Hepatocyte (in vitro differentiated cells): Measurements from ENCODE around the gene TUBGCP5. TPM values are rescaled to one million over a fixed set of nuclear protein-coding genes. Genes with fewer than 3 reads are reported as not detected.
"Not testable (repeated sequence)": the region's sequence is repeated elsewhere in the genome, so short reads cannot be mapped to it uniquely, and the experiment has no call there.

Experiments used
- DNase-seq: peaks from one replicate; pipeline ENCODE4 v3.0.0-alpha.2; 2016; ENCODE audit warnings: low spot score
- H2AFZ ChIP-seq: fragments of 200-600 bp; sonication (generic); 2 replicates; pipeline ENCODE4 v1.6.0; 2016; ENCODE audit warnings: antibody characterized with exemption, mild to moderate bottlenecking
- H3K27ac ChIP-seq: fragments of 200-600 bp; sonication (generic); 2 replicates; pipeline ENCODE4 v1.5.1; 2016; ENCODE audit warnings: mild to moderate bottlenecking
- H3K27me3 ChIP-seq: fragments of 200-600 bp; sonication (generic); 2 replicates; pipeline ENCODE4 v1.6.1; 2016
- H3K36me3 ChIP-seq: fragments of 200-600 bp; sonication (generic); replicated peaks from 2 replicates; pipeline ENCODE4 v1.5.1; 2016; ENCODE audit warnings: low read depth; ENCODE audit not compliant: insufficient read depth
- H3K4me1 ChIP-seq: fragments of 200-600 bp; sonication (generic); 2 replicates; pipeline ENCODE4 v1.5.1; 2016; ENCODE audit warnings: mild to moderate bottlenecking, moderate library complexity; ENCODE audit not compliant: insufficient read depth
- H3K4me2 ChIP-seq: fragments of 200-600 bp; sonication (generic); 2 replicates; pipeline ENCODE4 v1.6.0; 2016
- H3K4me3 ChIP-seq: fragments of 200-600 bp; sonication (generic); 2 replicates; pipeline ENCODE4 v1.5.1; 2016; ENCODE audit warnings: mild to moderate bottlenecking
- H3K79me2 ChIP-seq: fragments of 200-600 bp; sonication (generic); 2 replicates; pipeline ENCODE4 v1.6.0; 2017; ENCODE audit warnings: mild to moderate bottlenecking
- H3K9me2 ChIP-seq: fragments of 200-600 bp; sonication (generic); replicated peaks from 2 replicates; pipeline ENCODE4 v1.6.0; 2017; ENCODE audit warnings: mild to moderate bottlenecking; ENCODE audit not compliant: insufficient read depth
- H3K9me3 ChIP-seq: fragments of 200-600 bp; sonication (generic); 2 replicates; pipeline ENCODE4 v1.5.1; 2016; ENCODE audit warnings: low read depth, mild to moderate bottlenecking
- H4K20me1 ChIP-seq: fragments of 200-600 bp; sonication (generic); 2 replicates; pipeline ENCODE4 v1.6.0; 2016; ENCODE audit warnings: mild to moderate bottlenecking; ENCODE audit not compliant: insufficient read depth, poor library complexity, severe bottlenecking
- EZH2 ChIP-seq: fragments of 200-600 bp; sonication (generic); IDR thresholded peaks from 2 replicates; pipeline ENCODE4 v1.6.1; 2016; ENCODE audit warnings: antibody characterized with exemption, mild to moderate bottlenecking, borderline replicate concordance
- EZH2phosphoT487 ChIP-seq: fragments of 200-600 bp; sonication (generic); IDR thresholded peaks from one replicate; pipeline ENCODE4 v1.6.1; 2018; ENCODE audit warnings: antibody characterized with exemption, mild to moderate bottlenecking, low read depth, moderate library complexity; ENCODE audit not compliant: unreplicated experiment, severe bottlenecking
- WGBS: methylation state at CpG from one replicate; pipeline ENCODE4 v1.1.6; 2016; ENCODE audit warnings: low lambda C conversion rate; ENCODE audit errors: missing lambda C conversion rate; 5-methylcytosine and 5-hydroxymethylcytosine counted together
- polyA plus RNA-seq: library from polyadenylated mRNA; unstranded; fragments of >200 nt; fragmentation: Nextera tagmentation; extraction: Ambion mirVana; gene quantifications from 2 replicates; pipeline ENCODE4 v1.2.1, GENCODE V29; 2016
- total RNA-seq: library from RNA; depleted of rRNA; stranded (reverse); fragments of >200 nt; gene quantifications from 2 replicates; pipeline ENCODE4 v1.2.3, GENCODE V29; 2014
- TF ChIP-seq, protein P1 (sequence below): fragments of 200-600 bp; sonication (generic); IDR thresholded peaks from 2 replicates; pipeline ENCODE4 v1.5.1; 2016; ENCODE audit warnings: antibody characterized with exemption, mild to moderate bottlenecking; ENCODE audit not compliant: poor library complexity

TUBGCP5 gene
- total RNA-seq (21.0 and 29.4 TPM in 2 replicates), polyA plus RNA-seq (9.6 and 14.3 TPM in 2 replicates)

DNA sequence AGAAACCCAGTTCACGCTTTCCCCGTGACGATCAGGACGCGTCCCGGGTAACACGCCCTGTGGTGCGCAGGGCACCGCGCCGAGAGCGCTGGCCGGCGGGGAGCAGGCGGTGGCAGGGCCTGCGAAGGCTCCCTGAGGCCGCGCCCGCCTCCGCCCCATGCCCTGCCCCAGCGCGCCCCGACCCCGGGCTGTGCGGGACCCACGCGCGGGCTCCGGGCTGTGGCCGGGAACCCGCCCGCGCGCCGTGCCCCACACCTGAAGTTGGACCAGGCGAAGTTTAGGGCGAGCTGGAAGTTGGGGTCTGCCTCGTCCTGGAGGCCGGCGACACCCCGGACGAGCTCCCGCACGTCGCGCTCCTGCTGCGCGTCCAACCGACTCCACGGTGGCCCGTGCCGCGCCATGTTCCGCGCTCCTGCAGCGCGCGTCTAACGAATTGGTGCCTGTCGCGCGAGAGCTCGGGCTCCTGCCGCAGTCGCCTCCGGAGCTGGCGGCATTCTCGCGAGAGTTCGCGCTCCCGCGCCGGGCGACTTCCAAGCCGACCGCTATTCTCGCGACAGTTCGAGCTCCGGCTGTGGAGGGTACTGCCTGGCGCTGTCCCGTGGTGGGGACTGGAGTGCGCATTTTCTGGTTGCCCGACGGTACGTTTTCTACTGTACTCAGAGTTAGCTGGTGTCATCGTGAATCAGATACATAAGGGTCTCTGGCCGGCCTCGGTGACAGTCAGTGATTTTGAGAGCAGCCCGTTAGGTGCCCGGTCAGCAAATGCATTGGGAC is at the start of gene TUBGCP5:
Gene TUBGCP5, minus strand, starts transcription at position 427 of the 774 bp plus-strand sequence. Its CDS starts 26 bp downstream, at position 401.
- Histone ChIP-seq H3K79me2 (peaks cover 19% of the 10 kb centered on the region), H3K27ac (peak within 1 kb of the TSS; percentile 83), H3K4me2 (peak within 1 kb of the TSS; percentile 91), H3K4me1 (peaks cover 12% of the 10 kb centered on the region), H3K27me3 (no peaks in the 10 kb centered on the region), H2AFZ (peak within 1 kb of the TSS; percentile 92), H3K4me3 (peak within 1 kb of the TSS; percentile 70), H4K20me1 (no peaks in the 10 kb centered on the region), H3K36me3 (no peaks in the 10 kb centered on the region), H3K9me2 (no peaks in the 10 kb centered on the region), H3K9me3 (no peaks in the 10 kb centered on the region)
- peak; percentile 99 for DNase-seq
- WGBS = under 1% methylated on average over 77 of the region's 92 CpGs
- no peak for TF ChIP-seq EZH2phosphoT487
- TF ChIP-seq, protein P1, sequence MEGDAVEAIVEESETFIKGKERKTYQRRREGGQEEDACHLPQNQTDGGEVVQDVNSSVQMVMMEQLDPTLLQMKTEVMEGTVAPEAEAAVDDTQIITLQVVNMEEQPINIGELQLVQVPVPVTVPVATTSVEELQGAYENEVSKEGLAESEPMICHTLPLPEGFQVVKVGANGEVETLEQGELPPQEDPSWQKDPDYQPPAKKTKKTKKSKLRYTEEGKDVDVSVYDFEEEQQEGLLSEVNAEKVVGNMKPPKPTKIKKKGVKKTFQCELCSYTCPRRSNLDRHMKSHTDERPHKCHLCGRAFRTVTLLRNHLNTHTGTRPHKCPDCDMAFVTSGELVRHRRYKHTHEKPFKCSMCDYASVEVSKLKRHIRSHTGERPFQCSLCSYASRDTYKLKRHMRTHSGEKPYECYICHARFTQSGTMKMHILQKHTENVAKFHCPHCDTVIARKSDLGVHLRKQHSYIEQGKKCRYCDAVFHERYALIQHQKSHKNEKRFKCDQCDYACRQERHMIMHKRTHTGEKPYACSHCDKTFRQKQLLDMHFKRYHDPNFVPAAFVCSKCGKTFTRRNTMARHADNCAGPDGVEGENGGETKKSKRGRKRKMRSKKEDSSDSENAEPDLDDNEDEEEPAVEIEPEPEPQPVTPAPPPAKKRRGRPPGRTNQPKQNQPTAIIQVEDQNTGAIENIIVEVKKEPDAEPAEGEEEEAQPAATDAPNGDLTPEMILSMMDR = peak; percentile 32

DNA sequence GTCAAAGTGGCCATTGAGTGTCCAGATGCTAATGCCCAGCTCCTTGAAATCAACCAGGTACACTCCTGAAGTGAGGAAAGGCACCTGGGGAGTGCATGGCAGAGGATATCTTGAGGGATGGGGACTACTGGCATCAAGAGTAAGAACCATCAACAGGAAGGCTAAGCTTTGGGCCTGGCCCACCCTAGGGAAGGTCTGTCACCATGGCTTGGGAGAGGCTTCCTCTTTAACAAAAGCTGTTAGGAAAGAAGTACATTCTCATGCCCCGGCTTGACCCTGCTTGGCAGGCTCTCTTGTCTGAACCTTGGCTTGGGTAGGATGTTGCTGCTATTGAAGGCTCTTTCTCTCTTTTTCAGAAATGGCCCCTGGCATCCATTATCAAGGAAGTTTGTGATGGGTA is 43.7 kb upstream of the TUBGCP5 start:
- 78% methylated on average over 1 of the region's 1 CpG for WGBS

DNA sequence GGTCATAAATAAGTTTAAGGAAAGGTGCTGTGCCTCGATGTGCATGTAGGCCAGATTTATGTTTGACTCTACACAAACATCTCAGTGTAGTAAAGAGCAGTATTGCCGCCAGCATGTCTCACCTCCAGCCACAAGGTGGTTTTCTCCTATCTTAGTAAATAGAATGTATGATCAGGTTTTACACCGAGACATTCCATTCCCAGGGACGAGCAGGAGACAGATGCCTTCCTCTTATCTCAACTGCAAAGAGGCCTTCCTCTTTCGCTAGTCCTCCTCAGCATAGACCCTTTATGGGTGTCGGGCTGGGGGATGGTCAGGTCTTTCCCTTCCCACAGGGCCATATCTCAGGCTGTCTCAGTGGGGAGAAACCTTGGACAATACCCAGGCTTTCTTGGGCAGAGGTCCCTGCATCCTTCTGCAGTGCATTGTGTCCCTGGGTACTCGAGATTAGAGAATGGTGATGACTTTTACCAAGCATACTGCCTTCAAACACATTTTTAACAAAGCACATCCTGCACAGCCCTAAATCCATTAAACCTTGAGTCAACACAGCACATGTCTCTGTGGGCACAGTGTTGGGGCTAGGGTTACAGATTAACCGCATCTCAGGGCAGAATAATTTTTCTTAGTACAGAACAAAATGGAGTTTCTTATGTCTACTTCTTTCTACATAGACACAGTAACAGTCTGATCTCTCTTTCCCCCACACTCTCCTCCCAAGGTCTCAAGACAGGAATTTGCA is 42.8 kb upstream of the TUBGCP5 start:
- not testable (repeated sequence) for H3K27ac ChIP-seq, DNase-seq, H4K20me1 ChIP-seq, H3K79me2 ChIP-seq, H3K36me3 ChIP-seq, H3K9me3 ChIP-seq, H3K4me1 ChIP-seq, H3K4me2 ChIP-seq, H3K27me3 ChIP-seq, H3K9me2 ChIP-seq, H3K4me3 ChIP-seq, H2AFZ ChIP-seq
- 52% methylated on average over 8 of the region's 8 CpGs for WGBS

More for the DNA sequence above, 43.7 kb upstream of the TUBGCP5 start:
- Histone ChIP-seq H3K4me1 (no peaks in the 10 kb centered on the region), H3K4me3 (no peak overlapping the region), H3K27ac (no peak overlapping the region), H2AFZ (no peak overlapping the region), H3K36me3 (no peaks in the 10 kb centered on the region), H3K9me2 (no peaks in the 10 kb centered on the region), H3K4me2 (no peak overlapping the region), H3K27me3 (no peaks in the 10 kb centered on the region), H4K20me1 (no peaks in the 10 kb centered on the region), H3K9me3 (no peaks in the 10 kb centered on the region), H3K79me2 (no peaks in the 10 kb centered on the region)
- DNase-seq = no peak
- no peak for TF ChIP-seq EZH2
- TF ChIP-seq, protein P1 = no peak
- TF ChIP-seq EZH2phosphoT487 = no peak

DNA sequence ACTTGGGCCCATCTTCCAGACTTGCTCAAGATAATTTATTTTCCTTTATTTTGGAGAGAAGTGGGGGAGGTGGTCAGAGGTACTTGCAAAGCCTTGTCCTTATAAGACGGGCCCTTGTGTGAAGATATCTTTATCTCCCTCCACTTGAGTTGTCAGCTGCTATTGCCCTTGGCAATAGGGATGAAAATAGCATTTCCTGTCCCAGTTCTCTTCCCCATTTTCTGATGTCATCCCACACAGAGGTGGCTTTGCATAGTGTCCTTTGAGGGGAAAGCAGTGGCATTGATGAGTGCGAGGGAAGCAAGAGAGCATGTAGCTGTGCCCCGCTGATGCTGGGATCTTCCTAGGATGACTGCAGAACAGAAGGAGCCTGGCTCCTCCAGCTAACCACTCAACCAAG is 41.9 kb upstream of the TUBGCP5 start:
- 75% methylated on average over 3 of the region's 3 CpGs for WGBS
- TF ChIP-seq EZH2phosphoT487 (no peak), EZH2 (no peak)
- TF ChIP-seq, protein P1 = no peak

More for the DNA sequence above, 41.9 kb upstream of the TUBGCP5 start:
- H3K27me3 ChIP-seq = no peaks in the 10 kb centered on the region
- H3K4me2 ChIP-seq = no peak overlapping the region
- no peaks in the 10 kb centered on the region for H4K20me1 ChIP-seq
- H3K9me2 ChIP-seq = no peaks in the 10 kb centered on the region
- DNase-seq = no peak
- H3K36me3 ChIP-seq = no peaks in the 10 kb centered on the region
- H3K27ac ChIP-seq = no peak overlapping the region
- no peak overlapping the region for H2AFZ ChIP-seq
- H3K4me1 ChIP-seq = no peaks in the 10 kb centered on the region
- no peak overlapping the region for H3K4me3 ChIP-seq
- H3K9me3 ChIP-seq = no peaks in the 10 kb centered on the region
- H3K79me2 ChIP-seq = no peaks in the 10 kb centered on the region
